ENCODE results near the gene MCOLN3. TPM values are rescaled to one million over a fixed set of nuclear protein-coding genes. Genes with fewer than 3 reads are reported as not detected.

MCOLN3 gene
- total RNA-seq = 0.63 TPM

- H3K27me3 ChIP-seq (ENCODE audit: insufficient read depth, low read length) = peaks cover 69% of the 10 kb centered on the region
- peaks cover 17% of the 10 kb centered on the region for H3K4me1 ChIP-seq (ENCODE audit: insufficient read depth, low read length)
- no peaks in the 10 kb centered on the region for H3K9me3 ChIP-seq (ENCODE audit: low read depth, low read length)
- peak within 1 kb of the TSS; percentile 10 for H3K4me3 ChIP-seq (ENCODE audit: low read length)
Measured at GRCh38 chr1:85048296-85049064, at the start of gene MCOLN3. Gene MCOLN3, minus strand, starts transcription at chr1:85048500. Its CDS starts 3,140 bp downstream, at chr1:85045360.

- Histone ChIP-seq H3K9me3 (ENCODE audit: low read depth, low read length) (no peaks in the 10 kb centered on the region), H3K4me1 (ENCODE audit: insufficient read depth, low read length) (peaks cover 6% of the 10 kb centered on the region), H3K4me3 (ENCODE audit: low read length) (no peak overlapping the region), H3K27me3 (ENCODE audit: insufficient read depth, low read length) (peaks cover 10% of the 10 kb centered on the region)
Measured at GRCh38 chr1:85093644-85094043, 45.3 kb upstream of the MCOLN3 start.

GRCh38 chr1:85091671-85092280 is 43.5 kb upstream of the MCOLN3 start:
- Histone ChIP-seq H3K4me3 (ENCODE audit: low read length) (no peak overlapping the region), H3K27me3 (ENCODE audit: insufficient read depth, low read length) (peaks cover 10% of the 10 kb centered on the region), H3K4me1 (ENCODE audit: insufficient read depth, low read length) (peaks cover 6% of the 10 kb centered on the region), H3K9me3 (ENCODE audit: low read depth, low read length) (no peaks in the 10 kb centered on the region)

- H3K4me3 ChIP-seq (ENCODE audit: low read length) = no peak overlapping the region
- H3K27me3 ChIP-seq (ENCODE audit: insufficient read depth, low read length) = peaks cover 10% of the 10 kb centered on the region
- no peaks in the 10 kb centered on the region for H3K9me3 ChIP-seq (ENCODE audit: low read depth, low read length)
- H3K4me1 ChIP-seq (ENCODE audit: insufficient read depth, low read length) = peaks cover 6% of the 10 kb centered on the region
Measured at GRCh38 chr1:85090225-85090624, 41.9 kb upstream of the MCOLN3 start.

GRCh38 chr1:85089203-85089602 is 40.9 kb upstream of the MCOLN3 start:
- Histone ChIP-seq H3K4me1 (ENCODE audit: insufficient read depth, low read length) (peaks cover 6% of the 10 kb centered on the region), H3K4me3 (ENCODE audit: low read length) (no peak overlapping the region), H3K9me3 (ENCODE audit: low read depth, low read length) (no peaks in the 10 kb centered on the region), H3K27me3 (ENCODE audit: insufficient read depth, low read length) (peaks cover 10% of the 10 kb centered on the region)

- Histone ChIP-seq H3K4me1 (ENCODE audit: insufficient read depth, low read length) (peaks cover 6% of the 10 kb centered on the region), H3K4me3 (ENCODE audit: low read length) (no peak overlapping the region), H3K9me3 (ENCODE audit: low read depth, low read length) (no peaks in the 10 kb centered on the region), H3K27me3 (ENCODE audit: insufficient read depth, low read length) (peaks cover 10% of the 10 kb centered on the region)
Measured at GRCh38 chr1:85088408-85088784, 40.1 kb upstream of the MCOLN3 start.

- Histone ChIP-seq H3K4me3 (ENCODE audit: low read length) (no peak overlapping the region), H3K27me3 (ENCODE audit: insufficient read depth, low read length) (peaks cover 10% of the 10 kb centered on the region), H3K9me3 (ENCODE audit: low read depth, low read length) (no peaks in the 10 kb centered on the region), H3K4me1 (ENCODE audit: insufficient read depth, low read length) (peaks cover 6% of the 10 kb centered on the region)
Measured at GRCh38 chr1:85087659-85088407, 39.5 kb upstream of the MCOLN3 start.

GRCh38 chr1:85085417-85085816 is 37.1 kb upstream of the MCOLN3 start:
- Histone ChIP-seq H3K9me3 (ENCODE audit: low read depth, low read length) (no peaks in the 10 kb centered on the region), H3K27me3 (ENCODE audit: insufficient read depth, low read length) (peaks cover 6% of the 10 kb centered on the region), H3K4me1 (ENCODE audit: insufficient read depth, low read length) (no peaks in the 10 kb centered on the region), H3K4me3 (ENCODE audit: low read length) (no peak overlapping the region)

GRCh38 chr1:85078903-85079302 is 30.6 kb upstream of the MCOLN3 start:
- Histone ChIP-seq H3K9me3 (ENCODE audit: low read depth, low read length) (no peaks in the 10 kb centered on the region), H3K27me3 (ENCODE audit: insufficient read depth, low read length) (no peaks in the 10 kb centered on the region), H3K4me3 (ENCODE audit: low read length) (no peak overlapping the region), H3K4me1 (ENCODE audit: insufficient read depth, low read length) (no peaks in the 10 kb centered on the region)

GRCh38 chr1:85074365-85074964 is 26.2 kb upstream of the MCOLN3 start:
- Histone ChIP-seq H3K4me1 (ENCODE audit: insufficient read depth, low read length) (no peaks in the 10 kb centered on the region), H3K27me3 (ENCODE audit: insufficient read depth, low read length) (no peaks in the 10 kb centered on the region), H3K4me3 (ENCODE audit: low read length) (no peak overlapping the region), H3K9me3 (ENCODE audit: low read depth, low read length) (no peaks in the 10 kb centered on the region)

GRCh38 chr1:85070972-85071492 is 22.7 kb upstream of the MCOLN3 start:
- Histone ChIP-seq H3K4me1 (ENCODE audit: insufficient read depth, low read length) (no peaks in the 10 kb centered on the region), H3K9me3 (ENCODE audit: low read depth, low read length) (no peaks in the 10 kb centered on the region), H3K4me3 (ENCODE audit: low read length) (no peak overlapping the region), H3K27me3 (ENCODE audit: insufficient read depth, low read length) (no peaks in the 10 kb centered on the region)

GRCh38 chr1:85068846-85069245 is 20.5 kb upstream of the MCOLN3 start:
- Histone ChIP-seq H3K27me3 (ENCODE audit: insufficient read depth, low read length) (no peaks in the 10 kb centered on the region), H3K4me3 (ENCODE audit: low read length) (no peak overlapping the region), H3K4me1 (ENCODE audit: insufficient read depth, low read length) (no peaks in the 10 kb centered on the region), H3K9me3 (ENCODE audit: low read depth, low read length) (no peaks in the 10 kb centered on the region)

GRCh38 chr1:85065550-85065949 is 17.2 kb upstream of the MCOLN3 start:
- H3K4me1 ChIP-seq (ENCODE audit: insufficient read depth, low read length) = peaks cover 3% of the 10 kb centered on the region
- H3K4me3 ChIP-seq (ENCODE audit: low read length) = no peak overlapping the region
- no peaks in the 10 kb centered on the region for H3K9me3 ChIP-seq (ENCODE audit: low read depth, low read length)
- H3K27me3 ChIP-seq (ENCODE audit: insufficient read depth, low read length) = no peaks in the 10 kb centered on the region

GRCh38 chr1:85062425-85063026 is 14.2 kb upstream of the MCOLN3 start:
- no peak overlapping the region for H3K4me3 ChIP-seq (ENCODE audit: low read length)
- no peaks in the 10 kb centered on the region for H3K27me3 ChIP-seq (ENCODE audit: insufficient read depth, low read length)
- H3K4me1 ChIP-seq (ENCODE audit: insufficient read depth, low read length) = peaks cover 3% of the 10 kb centered on the region
- no peaks in the 10 kb centered on the region for H3K9me3 ChIP-seq (ENCODE audit: low read depth, low read length)

Measured in mononuclear cell (primary cell).